ENCODE results near the gene AAK1. TPM values are rescaled to one million over a fixed set of nuclear protein-coding genes. Genes with fewer than 3 reads are reported as not detected.
"Not testable (repeated sequence)": the region's sequence is repeated elsewhere in the genome, so short reads cannot be mapped to it uniquely, and the experiment has no call there.

The AAK1 gene
- total RNA-seq, 4 donors from 2014 or later, result 15.5 to 28.1 (median 24.4) TPM

GRCh38 chr2:69554568-69554967 lies 89.0 kb downstream of the AAK1 start:
- no peak overlapping the region for H3K4me3 ChIP-seq (ENCODE audit: low read depth, poor library complexity, severe bottlenecking)
- DNase-seq (ENCODE audit: low spot score in 2 of 2), result no peak
- intact Hi-C loops (cut with DNase I; ENCODE audit: low total_unique reads), result no loop called here
- TF ChIP-seq, protein P1, sequence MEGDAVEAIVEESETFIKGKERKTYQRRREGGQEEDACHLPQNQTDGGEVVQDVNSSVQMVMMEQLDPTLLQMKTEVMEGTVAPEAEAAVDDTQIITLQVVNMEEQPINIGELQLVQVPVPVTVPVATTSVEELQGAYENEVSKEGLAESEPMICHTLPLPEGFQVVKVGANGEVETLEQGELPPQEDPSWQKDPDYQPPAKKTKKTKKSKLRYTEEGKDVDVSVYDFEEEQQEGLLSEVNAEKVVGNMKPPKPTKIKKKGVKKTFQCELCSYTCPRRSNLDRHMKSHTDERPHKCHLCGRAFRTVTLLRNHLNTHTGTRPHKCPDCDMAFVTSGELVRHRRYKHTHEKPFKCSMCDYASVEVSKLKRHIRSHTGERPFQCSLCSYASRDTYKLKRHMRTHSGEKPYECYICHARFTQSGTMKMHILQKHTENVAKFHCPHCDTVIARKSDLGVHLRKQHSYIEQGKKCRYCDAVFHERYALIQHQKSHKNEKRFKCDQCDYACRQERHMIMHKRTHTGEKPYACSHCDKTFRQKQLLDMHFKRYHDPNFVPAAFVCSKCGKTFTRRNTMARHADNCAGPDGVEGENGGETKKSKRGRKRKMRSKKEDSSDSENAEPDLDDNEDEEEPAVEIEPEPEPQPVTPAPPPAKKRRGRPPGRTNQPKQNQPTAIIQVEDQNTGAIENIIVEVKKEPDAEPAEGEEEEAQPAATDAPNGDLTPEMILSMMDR (IDR thresholded peaks at IDR 0.05), result no peak
- no peak for TF ChIP-seq POLR2A (IDR thresholded peaks at IDR 0.05)
- WGBS, 2 donors, result 68 to 73% methylated on average over 4 of the region's 4 CpGs

DNA sequence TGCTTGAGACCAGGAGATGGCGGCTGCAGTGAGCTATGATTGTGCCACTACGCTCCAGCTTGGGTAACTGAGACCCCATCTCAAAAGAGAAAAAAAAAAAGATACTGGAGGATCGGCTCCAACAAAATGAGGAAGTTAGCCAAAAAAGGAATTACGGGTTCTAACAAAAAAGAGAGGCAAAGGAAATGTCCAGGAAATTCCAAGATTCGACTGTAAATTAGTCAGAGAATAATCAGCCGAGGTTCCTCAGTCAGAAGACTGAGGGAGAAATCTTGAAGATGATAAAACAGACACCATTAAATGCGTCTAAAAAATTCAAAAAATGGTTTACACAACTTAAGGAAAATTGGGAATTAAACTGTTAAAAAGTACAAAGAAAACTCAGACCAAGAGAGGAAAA lies 89.5 kb downstream of the AAK1 start:
- TF ChIP-seq POLR2A (IDR thresholded peaks at IDR 0.05), result no peak
- TF ChIP-seq, protein P1 (IDR thresholded peaks at IDR 0.05), result no peak
- intact Hi-C loops (cut with DNase I; ENCODE audit: low total_unique reads), result no loop called here
- no peak for DNase-seq (ENCODE audit: low spot score in 2 of 2)
- no peak overlapping the region for H3K4me3 ChIP-seq (ENCODE audit: low read depth, poor library complexity, severe bottlenecking)
- 84 to 90% methylated on average over 7 of the region's 7 CpGs for WGBS, 2 donors

DNA sequence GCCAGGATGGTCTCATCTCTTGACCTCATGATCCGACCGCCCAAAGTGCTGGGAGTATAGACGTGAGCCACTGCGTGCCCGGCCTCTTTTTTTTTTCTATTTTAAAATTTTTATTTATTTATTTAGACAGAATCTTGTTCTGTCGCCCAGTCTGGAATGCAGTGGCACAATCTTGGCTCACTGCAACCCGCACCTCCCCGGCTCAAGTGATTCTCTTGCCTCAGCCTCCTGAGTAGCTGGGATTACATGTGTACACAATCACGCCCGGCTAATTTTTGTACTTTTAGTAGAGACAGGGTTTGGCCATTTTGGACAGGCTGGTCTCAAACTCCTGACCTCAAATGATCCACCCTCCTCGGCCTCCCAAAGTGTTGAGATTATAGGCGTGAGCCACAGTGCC lies 93.0 kb downstream of the AAK1 start:
- intact Hi-C loops (cut with DNase I; ENCODE audit: low total_unique reads); H3K4me3 ChIP-seq (ENCODE audit: low read depth, poor library complexity, severe bottlenecking); DNase-seq (ENCODE audit: low spot score in 2 of 2): not testable (repeated sequence)
- WGBS, 2 donors, result 95 to 99% methylated on average over 12 of the region's 12 CpGs

DNA sequence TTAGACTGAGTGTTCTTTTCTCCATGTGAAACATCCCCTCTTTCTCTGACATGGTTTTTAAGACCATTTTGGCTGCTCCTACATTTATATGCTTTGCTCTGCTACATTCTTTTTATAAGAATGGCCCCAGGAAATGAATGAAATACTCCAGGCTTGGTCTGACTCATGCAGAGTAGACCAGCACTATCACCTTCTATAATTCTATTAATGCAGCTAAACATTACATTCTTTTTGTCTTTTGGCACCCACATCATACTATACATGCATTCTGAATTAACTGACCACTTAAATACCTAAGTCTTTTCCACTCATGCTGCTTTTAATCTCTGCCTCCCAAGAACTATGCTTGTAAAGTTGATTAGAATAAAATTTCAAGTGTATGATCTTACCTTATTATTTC lies 94.1 kb downstream of the AAK1 start:
- DNase-seq (ENCODE audit: low spot score in 2 of 2), result no peak
- no peak for TF ChIP-seq POLR2A (IDR thresholded peaks at IDR 0.05)
- TF ChIP-seq, protein P1 (IDR thresholded peaks at IDR 0.05), result no peak
- H3K4me3 ChIP-seq (ENCODE audit: low read depth, poor library complexity, severe bottlenecking), result no peak overlapping the region
- intact Hi-C loops (cut with DNase I; ENCODE audit: low total_unique reads), result no loop called here

DNA sequence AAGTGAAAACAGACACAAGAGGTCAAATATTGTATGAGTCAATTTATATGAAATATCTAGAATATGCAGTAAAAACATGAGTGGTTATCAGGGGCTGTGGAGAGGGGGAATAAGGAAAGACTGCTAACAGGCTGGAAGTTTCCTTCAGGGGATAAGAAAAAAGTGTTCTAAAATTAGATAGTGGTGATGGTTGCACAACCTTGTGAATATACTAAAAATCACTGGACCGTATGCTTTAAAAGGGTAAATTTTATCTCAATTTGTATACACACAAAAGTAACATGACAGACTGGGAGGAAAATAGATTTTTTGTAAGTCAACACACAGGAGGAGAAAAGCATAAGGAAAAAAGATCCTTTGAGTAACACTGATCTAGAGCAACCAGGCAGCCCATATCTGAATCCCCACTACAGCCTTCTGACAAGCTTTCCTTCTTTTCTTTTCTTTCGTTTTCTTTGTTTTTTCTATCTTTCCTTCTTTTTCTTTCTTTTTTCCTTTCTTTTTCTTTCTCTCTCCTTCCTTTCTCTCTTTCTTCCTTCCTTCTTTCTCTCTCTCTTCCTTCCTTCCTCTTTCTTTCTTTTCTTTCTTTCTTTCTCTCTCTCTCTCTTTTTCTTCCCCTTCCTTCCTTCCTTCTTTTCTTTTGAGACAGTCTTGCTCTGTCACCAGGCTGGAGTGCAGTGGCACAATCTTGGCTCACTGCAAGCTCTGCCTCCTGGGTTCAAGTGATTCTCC lies 95.4 kb downstream of the AAK1 start:
- DNase-seq (ENCODE audit: low spot score in 2 of 2), result no peak
- no peak overlapping the region for H3K4me3 ChIP-seq (ENCODE audit: low read depth, poor library complexity, severe bottlenecking)
- TF ChIP-seq POLR2A (IDR thresholded peaks at IDR 0.05), result no peak
- TF ChIP-seq, protein P1 (IDR thresholded peaks at IDR 0.05), result no peak
- 65 to 69% methylated on average over 2 of the region's 2 CpGs for WGBS, 2 donors
- intact Hi-C loops (cut with DNase I; ENCODE audit: low total_unique reads), result no loop called here

- TF ChIP-seq POLR2A (IDR thresholded peaks at IDR 0.05), result no peak
- TF ChIP-seq, protein P1 (IDR thresholded peaks at IDR 0.05), result no peak
- intact Hi-C loops (cut with DNase I; ENCODE audit: low total_unique reads), result no loop called here
- 90 to 96% methylated on average over 1 of the region's 1 CpG for WGBS, 2 donors
- no peak overlapping the region for H3K4me3 ChIP-seq (ENCODE audit: low read depth, poor library complexity, severe bottlenecking)
- DNase-seq (ENCODE audit: low spot score in 2 of 2), result no peak
These were observed 96.9 kb downstream of the AAK1 start for GRCh38 chr2:69546646-69547045.

Measured in lower leg skin (tissue), 4 donors.